Activated T-cell treated with anti-CD3 and anti-CD28 coated beads for 1 hour (primary cell): ENCODE results near the gene LAMP5.

Experiments
- DNase-seq: peaks from one replicate; pipeline ENCODE4 v3.0.0-alpha.2; 2020; ENCODE audit warnings: low read depth

LAMP5 gene

DNA sequence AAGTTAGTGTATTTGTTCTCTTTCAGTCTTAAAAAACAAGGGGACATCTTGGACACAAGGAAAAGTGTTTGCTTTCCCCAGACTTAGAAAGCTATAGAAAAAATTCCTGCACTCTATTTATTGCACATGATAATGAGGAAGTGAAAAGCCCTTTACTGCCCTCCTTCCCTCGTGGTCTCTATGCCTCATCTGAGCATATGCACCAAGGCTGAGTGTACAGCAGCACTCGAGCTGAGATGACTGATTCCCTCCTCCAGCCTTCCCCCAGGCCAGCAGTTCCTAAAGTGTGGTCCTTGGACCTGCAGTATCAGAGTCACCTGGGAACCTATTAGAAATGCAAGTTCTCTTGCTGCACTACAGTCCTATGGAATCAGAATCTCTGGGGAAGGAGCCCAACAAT is 14.3 kb upstream of the LAMP5 start:
- no peak for DNase-seq

DNA sequence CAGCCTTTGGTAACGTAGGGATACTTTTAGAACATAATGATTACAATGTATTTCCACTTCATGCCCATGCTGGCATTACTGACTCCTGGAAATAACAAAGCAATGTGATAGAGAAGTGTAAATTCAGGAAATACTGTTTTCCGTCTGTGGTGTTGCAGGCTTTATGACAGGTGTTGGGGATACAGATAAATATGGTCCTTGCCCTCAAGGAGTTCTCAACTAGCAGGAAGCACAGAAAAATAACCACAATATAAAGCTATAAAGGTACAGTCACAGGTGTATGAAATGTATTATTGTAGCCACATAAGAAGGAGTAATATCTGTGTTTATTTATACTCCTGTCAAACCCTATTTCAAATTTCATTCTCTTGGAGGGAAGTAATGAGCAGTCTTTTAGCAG is 12.9 kb upstream of the LAMP5 start:
- no peak for DNase-seq

DNA sequence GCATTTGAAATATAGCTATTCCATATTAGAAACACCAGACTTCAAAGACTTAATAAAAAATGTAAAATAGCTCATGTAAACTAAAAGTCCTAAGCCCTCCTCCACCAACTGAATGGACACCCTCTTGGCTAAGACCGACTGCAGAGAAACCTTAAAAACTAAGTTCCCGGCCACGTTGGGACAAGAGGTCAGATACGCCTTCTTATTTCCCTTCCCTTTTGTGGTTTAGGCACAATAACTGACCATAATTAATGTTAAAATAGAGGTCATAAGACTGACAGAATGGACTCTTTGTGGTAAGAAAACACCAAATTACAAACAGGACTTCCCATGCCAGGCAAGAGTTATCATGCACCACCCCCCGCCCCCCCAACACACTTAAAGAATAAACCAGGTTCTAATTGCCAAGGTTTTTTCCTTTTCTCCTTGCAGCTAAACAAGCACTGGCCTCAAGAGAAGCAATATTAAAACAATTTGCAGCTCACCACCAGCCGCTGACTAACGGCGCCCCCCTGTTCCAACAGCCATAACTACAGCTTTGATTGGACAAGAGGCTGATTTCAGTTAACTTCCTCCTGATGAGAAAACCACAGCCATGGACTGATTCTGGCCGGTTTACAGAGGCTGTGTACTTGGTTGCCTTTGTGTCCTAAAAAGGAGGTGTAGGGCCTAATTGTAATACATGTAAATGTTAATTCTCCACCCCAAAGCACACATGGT is 10.7 kb upstream of the LAMP5 start:
- DNase-seq, result no peak

DNA sequence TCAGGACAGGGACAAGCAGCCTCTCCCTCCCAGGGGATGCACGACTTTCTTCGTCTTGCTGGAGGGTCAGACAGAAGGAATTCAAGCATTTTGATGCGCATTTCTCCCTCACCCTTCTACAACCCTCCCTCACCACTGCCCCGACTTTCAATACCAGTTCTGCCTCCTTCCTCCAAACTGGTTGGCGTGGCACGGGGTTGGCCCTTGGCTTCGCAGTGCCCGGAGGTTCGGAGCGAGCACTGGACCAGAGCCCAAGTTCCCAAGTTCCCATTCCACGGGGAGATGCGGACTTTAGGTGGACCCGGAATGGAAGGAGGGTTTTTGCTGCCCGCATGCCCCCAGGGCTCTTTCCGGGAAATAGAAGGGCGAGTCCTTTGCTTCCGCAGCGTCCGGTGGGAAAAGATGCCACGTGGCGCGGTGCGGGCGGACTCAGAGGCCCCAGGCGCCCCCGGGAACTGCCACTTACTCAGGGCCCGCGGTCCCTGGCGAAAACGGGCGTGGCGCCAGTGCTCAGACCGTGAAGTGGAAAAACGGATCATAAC is 8.0 kb upstream of the LAMP5 start:
- no peak for DNase-seq

DNA sequence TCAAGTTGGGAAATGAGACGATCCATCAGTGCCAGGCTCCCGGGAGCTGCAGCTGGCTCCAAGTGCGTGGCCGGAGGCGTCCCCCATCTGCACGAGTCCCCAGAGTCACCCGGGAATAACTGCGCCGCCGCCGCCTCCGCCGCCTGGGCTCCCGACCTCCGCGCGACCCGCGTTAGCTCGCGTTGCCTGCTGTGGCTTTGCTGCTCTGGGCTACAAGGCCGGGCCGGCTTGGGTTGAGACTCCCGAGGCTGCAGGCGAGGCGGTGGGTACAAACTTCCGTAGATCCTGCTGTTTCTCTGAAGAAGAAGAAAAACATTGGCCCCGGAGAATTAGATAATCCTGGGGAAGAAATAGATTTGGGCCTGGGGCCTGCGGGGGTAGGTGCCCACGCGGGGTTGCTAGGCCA is 7.4 kb upstream of the LAMP5 start:
- no peak for DNase-seq

DNA sequence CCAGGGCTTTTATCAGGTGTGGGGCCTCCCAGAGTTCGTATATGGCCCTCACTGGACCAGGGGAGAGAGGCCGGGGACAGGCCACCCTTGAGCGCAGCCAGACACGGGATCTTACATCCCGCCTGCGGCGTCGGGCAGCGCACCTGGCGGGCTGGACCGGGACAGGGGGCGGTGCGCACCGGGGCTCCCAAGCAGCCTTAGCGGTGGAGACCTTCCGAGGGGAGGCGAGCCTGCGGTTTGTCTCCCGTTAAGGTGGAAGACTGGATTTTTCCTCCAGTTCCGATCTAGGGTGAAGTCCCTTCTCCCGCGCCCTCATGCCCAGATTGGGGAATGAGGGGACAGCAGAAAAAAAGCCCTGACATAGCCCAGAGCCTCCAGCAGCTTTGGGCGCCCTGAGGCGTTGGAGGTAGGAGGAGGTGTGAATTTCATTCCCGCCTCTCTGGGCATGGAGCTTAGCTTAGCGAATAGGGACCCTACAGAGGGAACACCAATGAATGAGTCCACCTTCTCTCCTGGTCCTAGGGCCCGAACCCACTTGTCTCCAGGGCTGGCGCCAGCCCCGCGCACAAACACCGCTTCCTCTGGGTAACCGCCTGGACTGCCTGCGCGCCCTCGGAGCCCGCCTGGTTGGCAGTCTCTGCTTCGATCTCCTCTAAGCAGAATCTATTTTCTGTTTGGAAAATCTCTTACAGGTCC is 6.7 kb upstream of the LAMP5 start:
- no peak for DNase-seq

DNA sequence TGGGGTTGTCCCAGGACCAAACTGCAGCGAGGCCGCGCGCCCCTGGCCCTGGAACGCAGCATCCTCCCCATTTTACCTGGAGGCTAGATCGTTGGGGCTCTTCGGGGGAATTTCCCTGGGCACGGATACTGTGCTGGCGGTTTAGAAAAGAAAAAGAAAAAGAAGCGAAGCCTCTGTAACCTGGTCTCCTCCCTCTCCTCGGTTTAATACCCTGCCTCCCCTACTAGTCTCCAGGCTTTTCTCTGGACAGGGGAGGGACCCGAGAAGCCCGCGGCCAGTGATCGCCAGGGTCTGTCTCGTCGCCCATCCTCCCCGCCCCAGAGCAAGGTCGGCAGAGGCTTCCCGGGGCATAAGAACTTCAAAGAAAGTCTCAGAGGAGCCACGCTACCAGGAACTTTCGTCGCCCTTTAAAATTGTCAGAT is 6.1 kb upstream of the LAMP5 start:
- DNase-seq, result no peak

DNA sequence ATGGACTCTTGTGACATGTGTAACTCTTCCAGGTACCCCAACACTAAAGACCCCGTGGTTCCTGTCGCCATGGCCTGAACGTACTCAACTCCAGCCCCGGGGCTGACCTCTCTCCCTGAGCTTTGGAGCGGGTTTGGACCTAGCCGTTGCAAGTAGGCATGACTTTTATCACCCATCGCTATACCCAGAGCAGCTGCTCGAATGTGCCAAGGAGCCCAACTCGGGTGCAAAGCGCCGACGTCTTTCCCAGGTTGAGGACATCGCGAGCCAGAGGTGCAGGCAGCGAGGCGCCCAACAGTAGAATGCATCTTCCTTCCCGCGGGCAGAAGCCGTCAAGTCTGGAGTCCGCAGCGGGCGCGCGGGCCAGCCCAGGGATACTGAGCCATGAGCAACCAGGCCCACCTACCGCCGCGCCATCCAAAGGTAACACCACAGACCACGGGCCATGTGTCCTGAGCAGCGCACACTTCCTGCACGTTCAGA is 5.7 kb upstream of the LAMP5 start:
- no peak for DNase-seq

DNA sequence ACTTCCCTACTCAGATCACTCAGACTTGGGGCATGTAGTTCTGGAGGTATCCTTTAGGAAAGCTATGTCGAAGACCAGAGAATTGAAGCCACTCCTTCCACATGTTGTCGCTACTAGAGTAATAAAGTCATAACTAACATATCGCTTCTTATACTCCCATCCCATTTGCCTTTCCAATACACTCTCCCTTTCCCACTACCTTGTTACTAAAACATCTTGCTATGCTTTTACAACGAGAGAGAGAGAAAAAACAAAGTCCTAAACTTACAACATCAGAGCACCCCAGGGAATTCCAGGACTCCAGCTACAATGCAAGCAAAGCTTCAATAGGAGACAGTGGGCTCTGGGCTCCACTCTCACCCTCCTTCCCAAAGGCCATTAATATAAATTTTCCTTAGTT is 5.1 kb upstream of the LAMP5 start:
- no peak for DNase-seq

DNA sequence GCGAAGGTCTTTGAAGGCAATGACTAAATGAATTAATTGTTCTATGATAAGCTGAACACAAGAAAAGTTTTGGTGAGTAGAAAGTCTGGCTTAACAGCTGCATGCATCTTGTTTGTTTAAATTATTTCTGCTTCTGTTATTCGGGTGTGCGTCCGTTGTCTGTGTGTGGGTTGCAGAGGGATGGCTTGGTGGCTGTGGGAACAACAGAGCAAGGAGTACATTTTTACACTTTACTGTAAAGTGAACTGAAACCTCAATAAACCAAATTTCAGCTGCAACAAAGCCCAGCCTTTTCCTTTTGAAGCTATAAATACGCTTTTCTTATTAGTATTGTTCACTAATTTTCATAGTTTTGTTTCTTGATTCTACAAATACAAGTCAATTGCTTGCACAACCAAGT is 3.5 kb upstream of the LAMP5 start:
- no peak for DNase-seq

DNA sequence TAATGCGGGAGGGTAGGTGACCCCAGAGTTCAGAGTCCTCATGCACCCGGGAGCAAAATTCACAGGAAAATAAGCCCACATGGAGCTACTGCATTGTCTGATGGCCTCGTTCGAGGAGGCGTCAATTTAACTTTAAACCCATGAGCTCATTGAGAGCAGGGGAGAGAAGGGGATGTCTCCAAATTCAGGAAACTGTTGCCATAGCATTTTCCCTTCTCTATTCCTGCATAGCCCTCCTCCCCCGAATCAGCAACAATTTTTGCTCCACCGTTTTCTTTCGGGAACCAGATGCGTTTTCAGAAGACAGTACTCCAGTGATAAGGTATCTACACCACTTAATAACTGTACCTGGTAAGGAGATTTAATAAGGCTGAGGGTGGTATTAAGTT is 324 bp upstream of the LAMP5 start:
- no peak for DNase-seq

DNA sequence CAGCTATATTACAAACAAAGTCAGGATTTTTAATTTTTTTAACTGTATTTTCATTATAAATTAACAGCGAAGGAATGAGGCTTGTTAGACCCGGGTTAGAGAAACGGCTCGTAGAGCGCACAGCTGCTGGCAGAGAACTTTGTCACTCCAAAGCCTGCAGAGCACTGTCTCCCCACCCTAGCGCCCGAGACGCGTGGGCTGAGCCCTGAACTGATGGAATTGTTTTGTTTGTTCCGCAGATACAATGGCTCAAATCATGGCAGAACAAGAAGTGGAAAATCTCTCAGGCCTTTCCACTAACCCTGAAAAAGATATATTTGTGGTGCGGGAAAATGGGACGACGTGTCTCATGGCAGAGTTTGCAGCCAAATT is 810 bp downstream of the LAMP5 start:
- DNase-seq, result no peak

DNA sequence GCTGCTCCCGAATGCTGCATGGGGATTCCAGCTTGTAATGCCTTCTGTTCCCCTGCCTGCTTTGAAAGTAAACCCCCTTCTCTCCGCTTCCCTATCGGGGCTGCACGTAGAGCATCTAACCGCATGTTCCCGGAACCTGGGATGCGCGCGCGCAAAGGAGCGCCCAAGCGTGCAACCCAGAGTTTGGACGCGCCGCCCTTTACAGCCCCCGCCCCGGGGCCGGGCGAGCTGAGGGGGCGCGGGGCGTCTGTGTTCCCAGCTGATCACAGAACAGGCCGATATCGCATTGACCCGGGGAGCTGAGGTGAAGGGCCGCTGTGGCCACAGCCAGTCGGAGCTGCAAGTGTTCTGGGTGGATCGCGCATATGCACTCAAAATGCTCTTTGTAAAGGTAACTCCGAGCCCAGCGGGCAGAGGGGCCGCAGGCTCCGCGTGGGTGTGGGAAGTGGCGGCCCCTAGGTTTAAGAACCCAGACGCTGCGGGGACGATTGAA is 1.4 kb downstream of the LAMP5 start:
- DNase-seq, result no peak

DNA sequence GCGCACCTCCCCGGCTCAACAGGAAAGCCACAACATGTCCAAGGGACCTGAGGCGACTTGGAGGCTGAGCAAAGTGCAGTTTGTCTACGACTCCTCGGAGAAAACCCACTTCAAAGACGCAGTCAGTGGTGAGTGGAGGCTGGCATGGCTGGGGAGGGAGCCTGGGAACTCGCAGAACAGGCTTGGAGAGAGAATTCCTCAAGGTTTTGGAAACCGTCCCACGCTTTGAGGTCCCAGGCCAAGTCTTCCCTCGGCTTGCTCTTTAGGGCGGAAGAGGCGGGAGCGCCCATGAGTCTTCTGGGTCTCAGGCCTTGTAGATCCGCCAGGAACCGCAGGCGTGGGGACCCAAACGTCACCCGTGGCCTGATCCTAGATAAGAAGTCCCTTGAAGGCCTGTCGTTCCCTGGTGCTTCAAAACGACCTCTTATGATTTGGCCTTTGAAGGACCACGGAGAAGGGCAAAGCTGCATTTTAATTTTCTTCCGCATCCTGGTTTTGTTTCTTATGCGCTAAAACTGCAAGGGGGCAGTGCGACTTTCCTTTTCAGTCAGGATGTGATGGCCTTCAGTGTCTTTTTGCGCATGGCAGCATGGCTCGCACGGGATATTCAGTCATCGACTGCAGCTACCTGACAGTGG is 2.0 kb downstream of the LAMP5 start:
- DNase-seq, result no peak

DNA sequence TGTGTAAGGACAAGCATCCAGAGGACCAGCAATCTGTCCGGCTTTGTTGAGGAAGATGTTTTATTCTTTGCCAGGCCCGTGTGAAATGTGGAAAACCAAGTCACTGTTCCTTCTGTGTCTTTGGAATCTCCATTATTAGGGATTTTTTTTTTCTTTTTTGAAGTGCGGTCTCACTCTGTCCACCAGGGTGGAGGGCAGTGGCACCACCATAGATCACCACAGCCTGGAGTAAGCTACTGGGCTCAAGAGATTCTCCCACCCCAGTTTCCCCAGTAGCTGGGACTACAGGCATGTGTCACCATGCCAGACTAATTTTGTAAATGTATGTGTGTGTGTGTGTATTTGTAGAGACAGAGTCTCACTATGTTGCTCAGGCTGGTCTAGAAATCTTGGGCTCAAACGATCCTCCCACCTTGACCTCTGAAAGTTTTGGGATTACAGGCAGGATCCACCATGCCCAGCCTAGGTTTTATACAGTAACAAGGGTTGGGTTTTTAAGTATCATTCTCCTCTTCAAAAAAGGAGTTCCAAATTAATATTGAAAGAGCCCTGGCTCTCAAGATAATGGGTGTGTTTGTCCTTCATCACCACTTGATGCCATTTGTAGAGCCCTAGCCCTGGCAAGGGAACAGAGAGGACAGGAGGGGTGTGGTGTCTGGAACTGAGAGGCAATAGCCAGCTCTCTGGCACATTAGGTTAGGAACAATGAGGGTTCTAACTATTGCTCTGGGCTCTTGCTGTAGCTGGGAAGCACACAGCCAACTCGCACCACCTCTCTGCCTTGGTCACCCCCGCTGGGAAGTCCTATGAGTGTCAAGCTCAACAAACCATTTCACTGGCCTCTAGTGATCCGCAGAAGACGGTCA is 3.1 kb downstream of the LAMP5 start:
- DNase-seq, result no peak

DNA sequence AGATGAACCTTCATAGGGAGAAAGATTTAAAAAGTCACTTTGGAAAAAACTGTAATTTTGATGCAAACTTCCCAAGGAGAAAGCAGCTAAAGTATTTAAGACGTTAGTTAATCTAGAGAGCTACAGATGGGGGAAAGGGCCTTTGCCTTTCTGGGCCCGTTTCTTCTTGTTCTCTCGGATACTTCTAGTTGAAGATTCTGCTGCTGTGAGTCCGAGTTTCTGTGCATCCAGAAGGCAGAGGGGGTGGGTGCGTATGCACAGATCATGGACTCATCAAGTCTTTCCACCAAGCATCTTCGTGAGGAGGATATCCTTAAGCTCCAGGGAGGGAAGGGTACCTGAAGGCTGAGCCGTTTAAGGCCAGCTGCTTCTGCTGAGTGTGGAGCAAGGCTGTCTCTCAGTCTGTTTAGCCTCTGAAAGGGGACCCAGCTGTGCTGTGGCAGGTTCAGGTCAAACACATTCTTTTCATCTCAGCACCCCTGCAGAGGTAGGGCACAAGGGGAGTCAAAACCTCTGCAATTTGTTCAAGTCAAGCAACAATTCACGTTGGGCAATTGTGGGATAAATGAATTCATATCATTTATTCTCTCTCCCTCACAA is 4.3 kb downstream of the LAMP5 start:
- no peak for DNase-seq

DNA sequence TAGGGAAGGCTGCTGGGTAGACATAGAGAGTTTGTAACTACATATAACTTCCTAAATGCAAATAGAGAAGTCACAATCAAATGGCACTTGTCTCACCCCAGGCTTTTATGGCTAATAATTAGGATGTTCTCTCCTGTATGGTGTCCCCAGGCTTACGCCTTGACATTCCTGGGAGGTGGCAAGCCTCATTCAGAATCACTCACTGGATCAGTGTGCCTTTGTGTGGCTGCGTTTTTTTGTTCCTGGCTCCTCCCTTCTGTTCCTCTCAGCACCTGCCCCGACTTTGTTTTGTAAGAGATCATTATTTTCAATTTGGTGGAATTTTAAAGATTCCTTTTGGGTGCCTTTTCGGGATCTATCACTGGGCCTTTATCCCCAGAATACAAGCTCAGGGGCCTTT is 5.7 kb downstream of the LAMP5 start:
- no peak for DNase-seq

DNA sequence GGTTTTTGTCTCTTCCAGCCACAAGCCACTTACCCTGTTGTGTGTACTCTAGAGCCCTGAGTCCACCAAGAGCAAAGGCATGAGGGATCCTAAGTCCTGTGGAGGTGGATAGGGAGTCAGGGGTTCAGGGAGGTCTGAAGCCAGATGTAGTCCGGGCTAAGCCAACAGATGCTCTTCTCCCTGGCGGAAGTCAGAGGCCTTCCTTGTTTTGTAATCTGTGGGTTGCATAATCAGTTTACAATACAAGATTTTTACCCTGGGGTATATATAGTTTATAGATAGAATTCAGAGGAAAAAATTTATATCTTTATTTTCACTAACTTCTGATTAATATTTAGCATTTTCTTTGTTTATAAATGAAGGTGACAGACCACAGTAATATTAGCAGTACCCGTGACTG is 9.2 kb downstream of the LAMP5 start:
- no peak for DNase-seq

DNA sequence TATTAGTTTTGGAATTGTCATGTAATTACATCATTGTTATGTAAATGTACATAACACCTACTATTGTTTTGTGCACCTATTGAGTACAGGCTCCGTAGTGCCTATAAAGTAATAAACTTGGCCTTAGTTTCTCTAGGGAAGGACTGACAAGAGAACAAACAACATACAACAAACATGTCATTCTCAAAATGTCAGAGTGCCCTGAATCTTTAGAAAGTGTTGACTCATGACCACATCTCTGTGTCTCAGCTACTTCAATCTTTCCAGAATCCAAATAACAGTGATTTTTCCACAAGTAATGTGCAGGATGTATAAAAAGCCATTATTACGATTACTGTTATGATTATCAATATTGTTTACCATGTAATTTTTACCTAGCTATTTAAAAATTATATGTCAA is 17.2 kb downstream of the LAMP5 start:
- no peak for DNase-seq

DNA sequence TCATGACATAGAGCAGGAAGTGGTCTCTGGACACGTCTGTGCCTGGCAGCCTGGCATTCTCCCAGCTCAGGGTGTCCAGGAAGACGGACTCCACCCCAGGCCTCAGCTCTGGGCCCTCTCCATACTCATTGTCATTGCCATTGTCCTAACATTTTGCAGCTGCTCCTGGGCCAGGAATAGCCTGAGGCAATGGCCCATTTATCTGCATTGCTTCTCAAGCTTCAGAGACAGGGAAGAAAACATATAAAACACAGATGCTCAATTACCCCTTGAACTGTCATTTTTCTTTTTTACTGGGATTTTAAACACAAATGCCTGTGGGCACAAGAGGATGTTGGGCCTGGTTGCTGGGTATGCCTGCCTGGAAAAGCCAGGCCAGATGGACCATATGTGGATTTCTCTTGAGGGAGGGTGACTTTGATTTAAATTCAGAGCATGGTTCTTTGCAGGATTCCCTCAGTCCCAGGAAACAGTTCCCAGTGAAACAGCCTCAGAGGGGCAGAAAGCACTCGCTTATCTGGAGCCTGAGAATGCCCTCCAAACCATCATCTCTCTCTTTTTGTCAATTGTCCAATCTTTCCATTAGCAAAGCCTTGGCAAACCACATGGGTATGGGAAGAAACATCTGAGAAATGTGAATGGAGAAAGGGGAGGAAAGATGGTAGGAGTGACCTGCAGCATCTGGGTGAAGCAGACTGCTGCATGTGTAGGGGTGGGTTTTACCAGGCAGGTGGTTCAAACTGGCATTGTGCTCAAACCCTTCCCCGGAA is 17.9 kb downstream of the LAMP5 start:
- DNase-seq, result no peak

DNA sequence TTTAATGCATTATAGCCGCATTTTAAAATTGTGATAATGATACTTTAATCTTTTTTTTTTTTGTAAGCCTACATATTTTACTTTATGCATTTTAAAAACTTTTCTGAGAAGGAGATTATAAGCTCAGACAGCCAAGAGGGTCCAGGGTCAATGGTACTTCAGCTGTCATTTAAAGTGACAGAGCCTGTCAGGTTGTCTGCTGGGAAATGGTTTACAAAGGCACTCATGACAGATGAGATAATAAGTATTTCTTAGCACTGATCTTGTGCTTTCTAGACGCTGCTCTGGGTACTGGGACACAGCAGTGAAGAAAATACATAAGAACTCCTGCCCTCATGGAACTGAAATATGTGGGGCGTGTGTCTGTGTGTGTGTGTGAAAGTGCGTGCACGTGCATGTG is 19.6 kb downstream of the LAMP5 start:
- no peak for DNase-seq
